ENCODE results near the gene ZNF407.

ZNF407 gene

GRCh38 chr18:74715865-74716712 lies 118.4 kb downstream of the ZNF407 start:
- in situ Hi-C loops (cut with MboI; ENCODE audit: low sequenced_read_pairs): no loop called here

GRCh38 chr18:74718312-74718711 lies 120.6 kb downstream of the ZNF407 start:
- in situ Hi-C loops (cut with MboI; ENCODE audit: low sequenced_read_pairs): no loop called here

GRCh38 chr18:74722237-74722636 lies 124.6 kb downstream of the ZNF407 start:
- in situ Hi-C loops (cut with MboI; ENCODE audit: low sequenced_read_pairs): no loop called here

- in situ Hi-C loops (cut with MboI; ENCODE audit: low sequenced_read_pairs): no loop called here
Measured at GRCh38 chr18:74724186-74724585, 126.5 kb downstream of the ZNF407 start.

- in situ Hi-C loops (cut with MboI; ENCODE audit: low sequenced_read_pairs): no loop called here
Measured at GRCh38 chr18:74725690-74726089, 128.0 kb downstream of the ZNF407 start.

- in situ Hi-C loops (cut with MboI; ENCODE audit: low sequenced_read_pairs): no loop called here
Measured at GRCh38 chr18:74728586-74728985, 130.9 kb downstream of the ZNF407 start.

GRCh38 chr18:74731097-74731496 lies 133.4 kb downstream of the ZNF407 start:
- in situ Hi-C loops (cut with MboI; ENCODE audit: low sequenced_read_pairs): no loop called here

GRCh38 chr18:74732380-74732779 lies 134.7 kb downstream of the ZNF407 start:
- in situ Hi-C loops (cut with MboI; ENCODE audit: low sequenced_read_pairs): no loop called here

GRCh38 chr18:74733598-74733997 lies 135.9 kb downstream of the ZNF407 start:
- in situ Hi-C loops (cut with MboI; ENCODE audit: low sequenced_read_pairs): no loop called here

GRCh38 chr18:74734013-74734444 lies 136.4 kb downstream of the ZNF407 start:
- in situ Hi-C loops (cut with MboI; ENCODE audit: low sequenced_read_pairs): no loop called here

- in situ Hi-C loops (cut with MboI; ENCODE audit: low sequenced_read_pairs): no loop called here
Measured at GRCh38 chr18:74739926-74740325, 142.3 kb downstream of the ZNF407 start.

- in situ Hi-C loops (cut with MboI; ENCODE audit: low sequenced_read_pairs): no loop called here
Measured at GRCh38 chr18:74742573-74743243, 145.0 kb downstream of the ZNF407 start.

GRCh38 chr18:74745633-74746403 lies 148.1 kb downstream of the ZNF407 start:
- in situ Hi-C loops (cut with MboI; ENCODE audit: low sequenced_read_pairs): no loop called here

GRCh38 chr18:74748809-74749208 lies 151.1 kb downstream of the ZNF407 start:
- in situ Hi-C loops (cut with MboI; ENCODE audit: low sequenced_read_pairs): no loop called here

GRCh38 chr18:74758995-74759394 lies 161.3 kb downstream of the ZNF407 start:
- in situ Hi-C loops (cut with MboI; ENCODE audit: low sequenced_read_pairs): no loop called here

GRCh38 chr18:74760026-74760425 lies 162.4 kb downstream of the ZNF407 start:
- in situ Hi-C loops (cut with MboI; ENCODE audit: low sequenced_read_pairs): no loop called here

GRCh38 chr18:74760436-74760835 lies 162.8 kb downstream of the ZNF407 start:
- in situ Hi-C loops (cut with MboI; ENCODE audit: low sequenced_read_pairs): no loop called here

GRCh38 chr18:74766251-74766650 lies 168.6 kb downstream of the ZNF407 start:
- in situ Hi-C loops (cut with MboI; ENCODE audit: low sequenced_read_pairs): no loop called here

GRCh38 chr18:74768096-74768495 lies 170.4 kb downstream of the ZNF407 start:
- in situ Hi-C loops (cut with MboI; ENCODE audit: low sequenced_read_pairs): no loop called here

- in situ Hi-C loops (cut with MboI; ENCODE audit: low sequenced_read_pairs): no loop called here
Measured at GRCh38 chr18:74773171-74773624, 175.5 kb downstream of the ZNF407 start.

- in situ Hi-C loops (cut with MboI; ENCODE audit: low sequenced_read_pairs): no loop called here
Measured at GRCh38 chr18:74774486-74774885, 176.8 kb downstream of the ZNF407 start.

All from hTERT RPE-1 (cell line).